ENCODE data around the gene ANAPC2. TPM values are rescaled to one million over a fixed set of nuclear protein-coding genes. Genes with fewer than 3 reads are reported as not detected.

Gene ANAPC2
- total RNA-seq, 1 donor from 2014 or later = 24.1 TPM

- intact Hi-C loops (cut with DNase I) = no loop called here
- TF ChIP-seq CTCF (IDR thresholded peaks at IDR 0.05) = no peak
These were observed 7.9 kb downstream of the ANAPC2 start for GRCh38 chr9:137180491-137180890.

GRCh38 chr9:137179761-137180160 is 8.6 kb downstream of the ANAPC2 start:
- no peak overlapping the region for H3K27ac ChIP-seq
- intact Hi-C loops (cut with DNase I) = no loop called here
- no peaks in the 10 kb centered on the region for H3K4me1 ChIP-seq
- no peaks in the 10 kb centered on the region for H3K9me3 ChIP-seq
- DNase-seq (ENCODE audit: low spot score in 2 of 2) = no peak
- no peak for TF ChIP-seq CTCF (IDR thresholded peaks at IDR 0.05)
- H3K36me3 ChIP-seq = peaks cover 60% of the 10 kb centered on the region in 2 donors
- no peak overlapping the region for H3K4me3 ChIP-seq
- no peaks in the 10 kb centered on the region for H3K27me3 ChIP-seq

More at GRCh38 chr9:137180491-137180890, 7.9 kb downstream of the ANAPC2 start:
- H3K27ac ChIP-seq = no peak overlapping the region
- no peaks in the 10 kb centered on the region for H3K27me3 ChIP-seq
- no peak for DNase-seq (ENCODE audit: low spot score in 2 of 2)
- H3K36me3 ChIP-seq = peaks cover 62 to 67% of the 10 kb centered on the region in 2 donors
- H3K9me3 ChIP-seq = no peaks in the 10 kb centered on the region
- H3K4me3 ChIP-seq = no peak overlapping the region
- no peaks in the 10 kb centered on the region for H3K4me1 ChIP-seq

GRCh38 chr9:137178939-137179630 is 9.3 kb downstream of the ANAPC2 start:
- no peak overlapping the region for H3K27ac ChIP-seq
- H3K9me3 ChIP-seq = no peaks in the 10 kb centered on the region
- peaks cover 53 to 55% of the 10 kb centered on the region in 2 donors for H3K36me3 ChIP-seq
- no peak for DNase-seq (ENCODE audit: low spot score in 2 of 2)
- TF ChIP-seq CTCF (IDR thresholded peaks at IDR 0.05) = no peak
- H3K4me1 ChIP-seq = no peaks in the 10 kb centered on the region
- no peak overlapping the region for H3K4me3 ChIP-seq
- no peaks in the 10 kb centered on the region for H3K27me3 ChIP-seq
- intact Hi-C loops (cut with DNase I) = no loop called here

GRCh38 chr9:137178201-137178938 is 10.0 kb downstream of the ANAPC2 start:
- Histone ChIP-seq H3K4me1 (no peaks in the 10 kb centered on the region), H3K27me3 (no peaks in the 10 kb centered on the region), H3K9me3 (no peaks in the 10 kb centered on the region), H3K36me3 (peaks cover 46 to 48% of the 10 kb centered on the region in 2 donors), H3K27ac (no peak overlapping the region), H3K4me3 (no peak overlapping the region)
- TF ChIP-seq CTCF (IDR thresholded peaks at IDR 0.05) = no peak
- intact Hi-C loops (cut with DNase I) = no loop called here
- no peak for DNase-seq (ENCODE audit: low spot score in 2 of 2)

- peak in 1 of 3 experiments; percentile 21 for TF ChIP-seq CTCF (IDR thresholded peaks at IDR 0.05)
- peaks cover 29 to 30% of the 10 kb centered on the region in 2 donors for H3K36me3 ChIP-seq
- no peak for DNase-seq (ENCODE audit: low spot score in 2 of 2)
These were observed 11.8 kb downstream of the ANAPC2 start for GRCh38 chr9:137176302-137177182.

More at GRCh38 chr9:137176302-137177182, 11.8 kb downstream of the ANAPC2 start:
- Histone ChIP-seq H3K4me1 (no peaks in the 10 kb centered on the region), H3K27me3 (no peaks in the 10 kb centered on the region), H3K9me3 (no peaks in the 10 kb centered on the region), H3K4me3 (no peak overlapping the region), H3K27ac (no peak overlapping the region)
- intact Hi-C loops (cut with DNase I) = no loop called here

Measured in ascending aorta (tissue), 2 donors.